Embryonic facial prominence (tissue), 1 donor: ENCODE measurements around the gene RBMS2.
A peak's percentile ranks its signal among the peaks of the same experiment; 100 is the strongest.

Source experiments
- DNase-seq: peaks from one replicate; pipeline ENCODE4 v3.0.0-alpha.2; 2016; ENCODE audit errors: extremely low spot score

RBMS2 gene

DNA sequence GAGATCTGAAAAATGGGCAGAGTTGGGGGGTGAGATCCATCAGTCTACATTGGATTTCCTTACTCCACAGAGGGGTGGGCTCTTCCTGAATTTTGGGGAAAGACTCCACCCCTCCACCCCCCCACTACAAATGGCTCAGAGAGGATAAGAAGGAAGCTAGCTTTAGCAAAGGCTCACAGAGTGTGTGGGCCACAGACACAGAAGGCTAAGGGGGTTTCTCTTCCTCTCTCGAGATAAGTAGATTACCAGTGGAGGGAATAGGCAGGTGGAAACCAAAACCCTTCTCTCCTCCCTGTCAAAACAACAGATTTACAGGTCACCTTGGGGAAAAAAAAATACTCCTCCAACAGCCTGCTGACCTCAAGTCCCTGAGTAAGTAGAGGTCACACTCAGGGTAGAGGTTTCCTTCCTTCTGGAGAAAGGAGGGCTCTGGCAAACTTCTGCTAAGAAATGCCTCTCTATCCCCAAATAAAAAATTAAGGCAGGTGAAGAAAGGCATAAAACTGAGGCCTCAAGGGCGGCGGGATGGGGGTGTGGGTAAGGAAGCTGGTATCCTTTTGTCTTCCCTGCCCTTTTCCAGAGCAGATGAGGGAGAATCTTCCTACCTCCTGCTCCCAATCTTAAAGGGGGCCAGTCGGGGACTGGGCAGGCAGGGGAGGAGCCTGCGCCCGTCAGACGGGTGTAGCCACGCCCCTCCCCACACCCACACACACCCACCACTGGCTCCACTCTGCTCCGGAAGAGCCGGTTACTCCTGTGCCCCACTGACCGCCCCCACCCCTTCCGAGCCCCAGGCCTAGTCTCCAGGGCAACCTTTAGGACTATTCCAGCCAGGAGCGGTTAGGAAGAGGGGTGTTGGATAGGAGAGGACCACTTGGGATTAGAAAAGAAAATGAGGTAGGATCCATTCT lies 110.4 kb downstream of the RBMS2 start:
- DNase-seq: no peak

DNA sequence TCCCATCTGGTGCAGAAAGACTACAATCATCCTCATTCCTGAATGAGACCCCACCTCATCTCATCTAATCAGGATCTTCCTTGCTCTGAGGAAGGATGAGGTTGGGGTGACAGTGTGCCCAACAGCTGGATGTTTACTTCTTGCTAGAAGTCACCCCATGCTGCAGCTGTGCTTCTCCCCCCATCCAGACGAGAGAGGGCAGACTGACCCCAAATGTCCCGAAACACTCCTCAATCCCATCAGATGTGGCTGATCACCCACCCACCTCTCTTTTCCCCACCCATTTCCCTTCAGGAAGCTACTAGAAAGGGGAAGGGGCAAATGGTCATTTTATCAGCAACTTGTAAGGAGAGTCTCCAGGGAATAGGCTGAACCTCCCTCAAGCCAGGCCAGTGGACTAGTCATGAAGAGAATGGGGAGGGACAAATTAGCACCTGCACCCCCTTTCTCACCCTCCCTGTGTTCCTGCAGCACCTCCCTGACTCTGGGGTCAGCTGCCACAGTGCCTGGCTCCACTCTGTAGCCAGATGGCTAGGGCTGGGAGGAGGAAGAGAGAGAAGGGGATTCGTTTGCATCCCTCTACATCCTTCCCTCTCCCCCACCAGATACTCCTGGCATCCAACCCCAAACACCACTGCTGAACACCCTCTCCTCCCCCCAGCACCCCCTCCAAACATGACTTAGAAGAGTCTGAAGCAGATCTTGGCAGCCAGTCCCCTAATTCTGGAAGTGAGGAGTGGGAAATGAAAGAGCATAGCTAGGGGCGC lies 111.3 kb downstream of the RBMS2 start:
- DNase-seq: no peak

- no peak for DNase-seq
Measured at GRCh38 chr12:56633468-56634241, 112.0 kb downstream of the RBMS2 start.

DNA sequence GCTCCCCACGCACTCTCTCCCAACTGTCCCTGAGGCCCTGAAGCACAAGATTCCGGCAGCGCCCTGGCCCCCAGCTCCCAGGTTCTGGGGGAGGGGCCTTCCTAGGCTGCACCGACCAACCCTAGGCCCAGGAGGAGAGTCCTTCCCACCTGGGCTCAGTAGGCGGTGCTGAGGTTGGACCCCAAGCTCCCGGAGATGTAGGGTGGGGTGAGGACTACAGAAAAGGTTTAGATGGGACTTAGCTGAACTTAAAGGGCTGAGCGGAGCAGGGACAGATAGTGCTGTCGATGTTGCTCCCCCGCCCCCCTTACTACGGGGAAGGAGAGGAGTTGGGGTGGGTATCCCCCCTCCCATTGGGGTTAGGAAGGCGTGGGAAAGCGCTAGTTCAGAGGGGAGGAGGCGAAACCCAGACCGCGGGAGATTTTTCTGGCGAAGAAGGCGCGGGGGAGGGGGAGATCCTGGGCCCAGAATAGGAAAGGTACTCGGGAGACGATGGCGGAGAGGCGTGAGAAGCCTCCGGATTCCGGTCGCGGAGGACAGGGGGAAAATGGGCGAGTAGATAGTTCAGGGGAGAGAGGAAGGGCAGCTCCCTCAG lies 112.7 kb downstream of the RBMS2 start:
- no peak for DNase-seq

- peak; percentile 51 for DNase-seq
Measured at GRCh38 chr12:56634837-56635791, 113.5 kb downstream of the RBMS2 start.

- peak; percentile 71 for DNase-seq
Measured at GRCh38 chr12:56635806-56636674, 114.4 kb downstream of the RBMS2 start.

GRCh38 chr12:56636675-56637540 lies 115.3 kb downstream of the RBMS2 start:
- DNase-seq: peak; percentile 98

- no peak for DNase-seq
Measured at GRCh38 chr12:56637621-56638020, 116.0 kb downstream of the RBMS2 start.

DNA sequence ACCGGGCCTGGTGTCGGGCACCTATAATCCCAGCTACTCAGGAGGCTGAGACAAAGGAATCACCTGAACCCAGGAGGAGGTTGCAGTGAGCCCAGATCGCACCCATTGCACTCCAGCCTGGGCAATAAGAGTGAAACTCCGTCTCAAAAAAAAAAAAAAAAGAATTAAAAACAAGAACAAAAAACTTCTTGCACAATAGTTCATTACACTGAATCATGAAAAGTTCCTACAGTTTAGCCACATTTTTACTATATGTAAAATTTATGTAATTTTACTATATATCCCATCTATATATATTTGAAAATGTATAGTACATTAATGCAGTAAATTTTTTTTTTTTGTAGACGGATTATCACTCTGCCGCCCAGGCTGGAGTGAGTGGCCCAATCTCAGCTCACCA lies 119.6 kb downstream of the RBMS2 start:
- no peak for DNase-seq

GRCh38 chr12:56644654-56645053 lies 123.0 kb downstream of the RBMS2 start:
- no peak for DNase-seq

DNA sequence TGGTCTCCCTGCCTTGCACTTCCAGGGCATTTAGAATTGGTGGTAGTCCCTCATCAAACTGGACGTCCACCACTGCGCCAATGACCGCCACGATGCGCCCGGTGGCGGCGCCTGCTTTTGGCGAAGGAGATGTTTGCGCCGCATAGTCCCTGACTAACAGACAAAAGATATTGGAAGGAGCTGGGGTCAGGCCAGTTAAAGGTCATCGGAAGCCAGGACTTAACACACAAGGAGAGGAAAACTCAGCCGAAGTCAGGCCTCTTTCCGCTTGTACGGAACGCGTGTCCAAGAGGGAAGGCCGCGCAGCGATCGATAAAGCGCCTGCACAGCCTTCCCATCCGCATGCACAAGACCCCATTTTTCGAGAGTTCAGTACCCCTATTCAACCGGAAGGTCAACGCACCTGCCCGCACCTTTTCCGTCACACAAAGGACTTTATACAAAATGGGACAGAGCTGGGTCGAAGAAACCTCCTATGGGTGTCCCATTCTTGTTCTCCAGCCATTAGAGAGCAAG lies 123.6 kb downstream of the RBMS2 start:
- no peak for DNase-seq
